Lower lobe of right lung (tissue), 2 donors: ENCODE data around the gene DNAJB5. TPM values are rescaled to one million over a fixed set of nuclear protein-coding genes. Genes with fewer than 3 reads are reported as not detected.
"Not testable (repeated sequence)": the region's sequence is repeated elsewhere in the genome, so short reads cannot be mapped to it uniquely, and the experiment has no call there.

Experiments used
- ATAC-seq, 2 donors: fragments of 200-7000 bp; cut with Tn5 transposase; one replicate each; pipeline ENCODE4 v1.9.1; 2020 to 2022; ENCODE audit warnings: mild to moderate bottlenecking in 2 of 2, moderate library complexity in 2 of 2
- DNase-seq: peaks from one replicate; pipeline ENCODE4 v3.0.0-alpha.2; 2020
- H3K27ac ChIP-seq: fragments of 200-600 bp; one replicate; pipeline ENCODE4 v1.8.0; 2022
- H3K27me3 ChIP-seq: fragments of 200-600 bp; one replicate; pipeline ENCODE4 v1.8.0; 2022; ENCODE audit warnings: low read depth
- H3K36me3 ChIP-seq: fragments of 200-600 bp; one replicate; pipeline ENCODE4 v1.8.0; 2022; ENCODE audit warnings: mild to moderate bottlenecking
- H3K4me1 ChIP-seq: fragments of 200-600 bp; one replicate; pipeline ENCODE4 v1.8.0; 2022
- H3K4me3 ChIP-seq: fragments of 200-600 bp; one replicate; pipeline ENCODE4 v1.8.0; 2022; ENCODE audit warnings: mild to moderate bottlenecking
- H3K9me3 ChIP-seq: fragments of 200-600 bp; one replicate; pipeline ENCODE4 v1.8.0; 2022
- intact Hi-C: fragments of 100-400 bp; cut with DNase I; formaldehyde crosslinking; loops from one replicate; pipeline ENCODE4 v1.11.0; 2022
- long read RNA-seq: library from polyadenylated mRNA; unstranded; transcript quantifications from one replicate; pipeline ENCODE4 v2.0.0, GENCODE V29; 2021
- total RNA-seq: library from RNA; stranded (reverse); fragmentation: NEBNext Ultra II Directional; extraction: Animal tissue kit (Norgen Biotek cat#: 25700); gene quantifications from one replicate; pipeline ENCODE4 v1.2.1, GENCODE V29; 2021
- TF ChIP-seq, protein P1 (sequence below): fragments of 200-600 bp; IDR thresholded peaks from one replicate; pipeline ENCODE4 v1.8.0; 2022; ENCODE audit warnings: antibody characterized with exemption, mild to moderate bottlenecking
- donor health status: DM: no; HTN: yes; CAD: no; lungs with severe emphysema.

Gene DNAJB5
- total RNA-seq, result 6.0 TPM
- long read RNA-seq, partial matches to known transcripts, result 1 of 7 reads
- long read RNA-seq, other reads (novel, unspliced or antisense), result 4 of 7 reads

DNA sequence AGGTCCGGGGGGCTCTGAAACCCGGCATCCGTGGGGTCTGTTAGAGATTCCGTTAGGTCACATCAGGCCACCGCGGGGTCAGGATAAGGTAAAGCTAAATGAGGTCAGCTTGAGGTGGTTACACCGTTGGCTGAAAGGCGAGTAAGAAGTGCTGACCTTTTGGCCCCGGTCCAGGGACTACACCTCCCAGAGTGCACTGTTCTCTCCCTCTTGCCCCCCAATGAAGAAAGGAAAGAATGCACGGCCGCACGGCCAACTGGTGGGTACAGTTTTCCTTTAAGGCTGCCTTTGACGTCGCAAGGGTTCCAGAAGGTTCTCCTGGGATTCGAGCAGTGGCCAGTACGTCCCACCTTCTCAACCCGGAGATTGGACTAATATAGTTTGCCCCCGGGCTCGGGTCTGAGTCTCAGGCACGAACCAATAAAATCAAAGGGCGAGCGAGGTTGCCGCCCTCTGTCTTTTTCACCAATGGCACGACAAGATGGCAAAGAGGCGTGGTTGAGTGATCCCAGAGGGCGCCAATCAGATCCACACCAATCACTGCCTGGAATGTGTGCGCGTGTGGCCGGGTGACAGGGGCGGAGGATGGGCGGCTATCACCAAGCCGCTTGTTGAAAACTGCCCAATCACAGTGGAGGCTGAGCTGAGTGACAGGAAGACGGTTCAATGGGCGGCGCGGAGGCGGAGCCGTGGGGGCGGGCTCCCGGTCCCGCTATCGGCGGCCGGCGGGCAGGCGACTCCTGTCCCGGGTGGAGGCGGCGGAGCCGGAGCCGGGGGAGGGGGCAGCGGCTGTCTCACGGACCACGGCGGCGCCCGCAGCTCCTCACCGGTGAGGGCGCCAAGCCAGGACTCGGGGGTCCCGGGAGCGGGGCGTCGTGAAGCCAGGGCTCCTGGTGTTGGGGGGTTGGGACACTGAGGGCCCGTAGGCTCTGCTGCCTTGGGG lies at the start of gene DNAJB5:
Gene DNAJB5 (plus strand): TSS at position 743 of the 943 bp plus-strand sequence. CDS start 886 bp downstream, outside the sequence.
- Histone ChIP-seq H3K27me3 (no peaks in the 10 kb centered on the region), H3K4me1 (peaks cover 38% of the 10 kb centered on the region), H3K27ac (peak within 1 kb of the TSS; percentile 84), H3K4me3 (peak within 1 kb of the TSS; percentile 79), H3K9me3 (no peaks in the 10 kb centered on the region), H3K36me3 (no peaks in the 10 kb centered on the region)
- TF ChIP-seq, protein P1, sequence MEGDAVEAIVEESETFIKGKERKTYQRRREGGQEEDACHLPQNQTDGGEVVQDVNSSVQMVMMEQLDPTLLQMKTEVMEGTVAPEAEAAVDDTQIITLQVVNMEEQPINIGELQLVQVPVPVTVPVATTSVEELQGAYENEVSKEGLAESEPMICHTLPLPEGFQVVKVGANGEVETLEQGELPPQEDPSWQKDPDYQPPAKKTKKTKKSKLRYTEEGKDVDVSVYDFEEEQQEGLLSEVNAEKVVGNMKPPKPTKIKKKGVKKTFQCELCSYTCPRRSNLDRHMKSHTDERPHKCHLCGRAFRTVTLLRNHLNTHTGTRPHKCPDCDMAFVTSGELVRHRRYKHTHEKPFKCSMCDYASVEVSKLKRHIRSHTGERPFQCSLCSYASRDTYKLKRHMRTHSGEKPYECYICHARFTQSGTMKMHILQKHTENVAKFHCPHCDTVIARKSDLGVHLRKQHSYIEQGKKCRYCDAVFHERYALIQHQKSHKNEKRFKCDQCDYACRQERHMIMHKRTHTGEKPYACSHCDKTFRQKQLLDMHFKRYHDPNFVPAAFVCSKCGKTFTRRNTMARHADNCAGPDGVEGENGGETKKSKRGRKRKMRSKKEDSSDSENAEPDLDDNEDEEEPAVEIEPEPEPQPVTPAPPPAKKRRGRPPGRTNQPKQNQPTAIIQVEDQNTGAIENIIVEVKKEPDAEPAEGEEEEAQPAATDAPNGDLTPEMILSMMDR, result no peak
- ATAC-seq, result peak; percentile 97
- DNase-seq, result peak; percentile 98
- intact Hi-C loops, result no loop called here

DNA sequence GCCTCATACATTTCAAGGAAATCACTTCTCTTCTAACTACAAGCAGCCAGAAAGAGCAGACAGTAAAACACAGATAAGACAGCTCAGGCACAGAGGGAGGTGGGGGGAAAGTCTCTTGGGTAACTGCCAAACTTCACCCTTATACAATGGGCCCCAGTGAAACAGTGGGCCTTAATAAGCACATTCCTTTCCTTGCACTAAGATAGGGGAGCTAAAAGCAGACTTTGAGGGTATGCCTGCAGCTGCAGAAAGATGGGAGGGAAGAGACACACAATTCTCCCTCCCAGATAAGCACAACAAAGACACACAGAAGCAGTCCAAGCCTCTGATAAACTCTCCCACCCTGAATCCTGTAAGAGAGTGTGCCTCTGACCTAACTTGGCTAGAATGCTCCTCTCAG lies 49.6 kb upstream of the DNAJB5 start:
- DNase-seq, H3K36me3 ChIP-seq, H3K9me3 ChIP-seq, H3K4me3 ChIP-seq, H3K27ac ChIP-seq, intact Hi-C loops, ATAC-seq, H3K27me3 ChIP-seq, H3K4me1 ChIP-seq: not testable (repeated sequence)

DNA sequence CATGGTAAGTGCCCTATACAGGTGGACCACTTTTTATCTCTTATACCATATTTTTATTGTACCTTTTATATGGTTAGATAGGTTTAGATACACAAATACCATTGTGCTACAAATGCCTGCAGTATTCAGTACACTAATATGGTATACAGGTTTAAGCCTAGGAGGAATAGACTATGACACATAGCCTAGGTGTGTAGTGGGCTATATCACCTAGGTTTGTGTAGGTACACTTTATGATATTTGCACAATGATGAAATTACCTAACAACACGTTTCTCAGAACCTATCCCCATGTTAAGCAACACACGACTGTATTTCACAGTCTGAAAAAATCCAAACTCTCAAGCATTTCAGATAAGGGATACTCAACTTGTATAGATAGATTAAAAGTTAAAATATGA lies 41.1 kb upstream of the DNAJB5 start:
- Histone ChIP-seq H3K4me1 (no peaks in the 10 kb centered on the region), H3K4me3 (no peak overlapping the region), H3K9me3 (no peaks in the 10 kb centered on the region), H3K27ac (no peak overlapping the region), H3K36me3 (no peaks in the 10 kb centered on the region), H3K27me3 (no peaks in the 10 kb centered on the region)
- TF ChIP-seq, protein P1, result no peak
- DNase-seq (no peak), ATAC-seq (no peak)
- intact Hi-C loops, result no loop called here

DNA sequence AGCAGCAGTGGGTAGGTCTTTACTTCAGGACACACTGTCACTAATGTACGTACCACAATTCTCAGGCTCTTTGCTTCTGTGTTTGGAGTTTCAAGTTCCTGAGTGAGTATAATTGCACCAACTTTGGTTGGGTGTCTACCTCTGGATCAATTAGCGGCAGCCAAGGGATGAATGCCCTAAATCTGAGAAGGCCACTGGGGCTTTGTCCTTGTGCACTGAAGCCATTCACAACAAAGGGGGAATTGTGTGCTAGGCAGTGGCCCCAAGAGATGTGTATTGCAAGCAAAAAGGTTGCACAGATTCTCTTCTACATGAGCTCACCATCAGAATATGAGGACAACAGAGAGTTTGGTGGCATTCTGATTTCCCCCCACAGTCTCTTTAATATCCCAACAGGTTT lies 35.3 kb upstream of the DNAJB5 start:
- TF ChIP-seq, protein P1, result no peak
- Histone ChIP-seq H3K9me3 (no peaks in the 10 kb centered on the region), H3K4me3 (no peak overlapping the region), H3K4me1 (peaks cover 4% of the 10 kb centered on the region), H3K36me3 (no peaks in the 10 kb centered on the region), H3K27ac (no peak overlapping the region), H3K27me3 (peaks cover 20% of the 10 kb centered on the region)
- no peak for DNase-seq
- no peak for ATAC-seq
- intact Hi-C loops, result no loop called here

DNA sequence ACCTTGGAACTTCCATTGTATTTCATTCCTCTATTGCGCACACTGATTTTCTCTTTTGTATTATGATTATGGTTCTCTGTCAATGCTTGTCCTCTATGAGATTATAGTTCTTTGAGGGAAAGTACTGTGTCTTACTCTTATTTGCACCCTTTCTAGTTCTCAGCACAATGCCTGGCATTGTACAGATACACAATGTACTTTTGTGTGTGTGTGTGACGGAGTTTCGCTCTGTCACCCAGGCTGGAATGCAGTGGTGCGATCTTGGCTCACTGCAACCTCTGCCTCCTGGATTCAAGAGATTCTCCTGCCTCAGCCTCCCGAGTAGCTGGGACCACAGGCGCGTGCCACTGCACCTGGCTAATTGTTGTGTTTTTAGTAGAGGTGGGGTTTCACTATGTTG lies 33.5 kb upstream of the DNAJB5 start:
- H3K9me3 ChIP-seq, H3K27ac ChIP-seq, ATAC-seq, intact Hi-C loops, H3K4me3 ChIP-seq, DNase-seq, H3K36me3 ChIP-seq, H3K4me1 ChIP-seq: not testable (repeated sequence)
- peaks cover 20% of the 10 kb centered on the region for H3K27me3 ChIP-seq

DNA sequence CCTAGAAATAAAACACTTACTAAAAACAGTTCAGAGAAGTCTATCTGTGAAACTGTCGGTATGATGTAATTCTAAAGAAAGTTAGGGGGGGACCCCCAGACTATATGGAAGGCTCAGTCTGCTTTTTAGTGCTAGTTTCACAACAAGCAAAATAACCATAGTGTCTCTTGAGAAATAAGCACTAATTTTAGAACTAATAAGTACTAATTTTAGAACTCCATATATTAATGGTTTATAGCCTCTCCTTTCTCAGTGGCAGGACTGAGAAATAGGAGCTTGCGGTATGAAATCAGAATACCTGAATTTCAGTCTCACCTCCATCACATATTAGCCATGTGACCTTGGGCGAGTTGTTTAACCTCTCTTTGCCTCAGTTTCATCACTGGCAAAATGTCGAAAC lies 32.9 kb upstream of the DNAJB5 start:
- intact Hi-C loops, result no loop called here
- DNase-seq (no peak), ATAC-seq (no peak)
- Histone ChIP-seq H3K4me1 (peaks cover 4% of the 10 kb centered on the region), H3K27me3 (peaks cover 20% of the 10 kb centered on the region), H3K36me3 (no peaks in the 10 kb centered on the region), H3K9me3 (no peaks in the 10 kb centered on the region), H3K27ac (no peak overlapping the region), H3K4me3 (no peak overlapping the region)
- TF ChIP-seq, protein P1, result no peak
